ENCODE measurements around the gene CDC42BPB. TPM values are rescaled to one million over a fixed set of nuclear protein-coding genes. Genes with fewer than 3 reads are reported as not detected.

CDC42BPB gene
- total RNA-seq, 1 donor from 2014 or later = 103 TPM

DNA sequence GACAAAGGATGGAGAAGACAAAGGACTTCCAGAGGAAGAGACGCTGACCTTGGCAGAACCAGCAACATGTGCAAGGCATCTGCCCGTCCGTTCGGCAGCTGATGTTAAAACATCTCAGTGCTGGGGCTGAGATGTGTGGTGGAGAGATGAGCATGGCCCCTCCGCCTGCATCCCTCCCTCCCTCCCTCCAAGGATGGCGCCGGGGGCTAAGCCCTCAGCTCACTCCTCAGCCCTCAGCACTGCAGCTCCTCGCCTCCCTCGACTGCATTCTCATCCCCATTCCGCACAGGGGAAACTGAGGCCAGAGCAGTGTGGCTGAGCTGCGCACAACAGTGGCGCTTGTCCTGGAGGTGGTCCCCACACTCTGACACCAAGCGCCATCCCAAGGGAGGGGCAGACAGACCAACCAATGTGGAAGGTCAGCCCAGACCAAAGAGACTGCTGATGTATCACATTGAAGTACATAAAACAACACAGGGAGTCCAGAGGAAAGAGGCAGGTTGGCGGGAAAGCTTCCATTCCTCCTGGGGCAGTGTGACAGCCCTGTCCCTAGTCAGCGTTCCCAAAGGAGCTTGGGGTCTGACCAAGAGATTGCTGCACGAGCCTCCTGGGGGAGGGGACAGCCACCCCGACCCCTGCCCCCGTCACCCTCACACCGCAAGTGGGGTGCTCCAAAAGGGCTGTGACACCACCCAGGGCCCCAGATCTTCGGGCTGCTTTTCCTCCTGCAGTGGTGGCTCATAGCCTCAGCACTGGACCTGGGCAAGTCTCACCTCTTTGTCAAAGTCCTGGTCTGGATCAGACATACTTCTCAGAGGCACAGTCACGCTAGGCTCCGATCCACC, 119.8 kb downstream of the CDC42BPB start:
- Mint-ChIP-seq H3K27me3 (ENCODE audit: low read depth) (no peaks in the 10 kb centered on the region), H3K9me3 (no peaks in the 10 kb centered on the region), H3K4me3 (no peak overlapping the region), H3K27ac (no peak overlapping the region), H3K4me1 (no peaks in the 10 kb centered on the region), H3K36me3 (peaks cover 29% of the 10 kb centered on the region)
- no peak for DNase-seq (ENCODE audit: low spot score in 2 of 2, unreplicated experiment in 2 of 2)
- TF ChIP-seq, protein P1, sequence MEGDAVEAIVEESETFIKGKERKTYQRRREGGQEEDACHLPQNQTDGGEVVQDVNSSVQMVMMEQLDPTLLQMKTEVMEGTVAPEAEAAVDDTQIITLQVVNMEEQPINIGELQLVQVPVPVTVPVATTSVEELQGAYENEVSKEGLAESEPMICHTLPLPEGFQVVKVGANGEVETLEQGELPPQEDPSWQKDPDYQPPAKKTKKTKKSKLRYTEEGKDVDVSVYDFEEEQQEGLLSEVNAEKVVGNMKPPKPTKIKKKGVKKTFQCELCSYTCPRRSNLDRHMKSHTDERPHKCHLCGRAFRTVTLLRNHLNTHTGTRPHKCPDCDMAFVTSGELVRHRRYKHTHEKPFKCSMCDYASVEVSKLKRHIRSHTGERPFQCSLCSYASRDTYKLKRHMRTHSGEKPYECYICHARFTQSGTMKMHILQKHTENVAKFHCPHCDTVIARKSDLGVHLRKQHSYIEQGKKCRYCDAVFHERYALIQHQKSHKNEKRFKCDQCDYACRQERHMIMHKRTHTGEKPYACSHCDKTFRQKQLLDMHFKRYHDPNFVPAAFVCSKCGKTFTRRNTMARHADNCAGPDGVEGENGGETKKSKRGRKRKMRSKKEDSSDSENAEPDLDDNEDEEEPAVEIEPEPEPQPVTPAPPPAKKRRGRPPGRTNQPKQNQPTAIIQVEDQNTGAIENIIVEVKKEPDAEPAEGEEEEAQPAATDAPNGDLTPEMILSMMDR (IDR thresholded peaks at IDR 0.05; ENCODE audit: unreplicated experiment) = no peak

DNA sequence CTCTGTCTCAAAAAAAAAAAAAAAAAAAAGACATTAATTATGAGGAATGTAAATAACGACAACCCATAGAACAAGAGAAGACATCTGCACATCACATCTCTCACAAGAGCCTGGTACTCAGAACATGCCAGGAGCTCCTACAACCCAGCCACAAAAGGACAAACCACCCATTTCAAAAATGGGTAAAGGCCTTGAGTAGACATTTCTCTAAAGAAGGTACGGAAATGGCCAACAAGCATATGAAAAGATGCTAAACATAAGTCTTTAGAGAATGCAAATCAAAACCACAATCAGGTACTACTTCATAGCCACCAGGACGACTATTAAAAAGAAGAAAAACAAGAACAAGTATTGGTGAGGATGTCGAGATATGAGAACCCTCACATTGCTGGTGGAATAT, 121.6 kb downstream of the CDC42BPB start:
- no peak overlapping the region for H3K4me3 Mint-ChIP-seq
- H3K36me3 Mint-ChIP-seq = peaks cover 25% of the 10 kb centered on the region
- peaks cover 9% of the 10 kb centered on the region for H3K27me3 Mint-ChIP-seq (ENCODE audit: low read depth)
- H3K27ac Mint-ChIP-seq = no peak overlapping the region
- TF ChIP-seq, protein P1 (IDR thresholded peaks at IDR 0.05; ENCODE audit: unreplicated experiment) = no peak
- no peak for DNase-seq (ENCODE audit: low spot score in 2 of 2, unreplicated experiment in 2 of 2)
- no peaks in the 10 kb centered on the region for H3K4me1 Mint-ChIP-seq
- H3K9me3 Mint-ChIP-seq = no peaks in the 10 kb centered on the region

DNA sequence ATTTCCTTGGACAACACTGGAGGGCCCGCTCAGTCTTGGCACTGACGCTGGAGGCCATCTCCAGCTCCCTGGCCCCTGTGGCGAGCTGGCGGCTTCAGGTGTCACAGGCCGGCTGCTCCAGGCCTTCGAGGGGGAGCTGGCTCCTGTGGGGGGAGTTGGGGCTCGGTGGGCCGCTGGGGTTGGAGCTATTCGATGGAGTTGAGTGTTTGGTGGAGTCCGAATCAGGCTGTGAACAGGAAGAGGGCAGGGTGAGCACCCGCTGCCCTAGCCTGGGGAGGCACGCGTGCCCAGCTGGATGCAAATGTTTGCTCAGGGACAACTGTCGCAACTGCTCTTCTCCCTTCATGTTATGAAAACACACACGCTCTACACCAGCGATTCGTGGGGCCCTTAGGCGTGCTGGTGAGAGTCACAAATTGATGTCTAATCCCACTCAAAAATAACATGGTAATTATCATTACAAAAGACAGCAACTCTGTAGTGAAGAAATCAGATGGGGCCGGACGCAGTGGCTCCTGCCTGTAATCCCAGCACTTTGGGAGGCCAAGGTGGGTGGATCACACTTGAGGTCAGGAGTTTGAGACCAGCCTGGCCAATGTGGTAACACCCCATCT, 123.6 kb downstream of the CDC42BPB start:
- Mint-ChIP-seq H3K27ac (no peak overlapping the region), H3K27me3 (ENCODE audit: low read depth) (peaks cover 19% of the 10 kb centered on the region), H3K4me3 (no peak overlapping the region), H3K36me3 (peaks cover 14% of the 10 kb centered on the region), H3K4me1 (no peaks in the 10 kb centered on the region), H3K9me3 (no peaks in the 10 kb centered on the region)
- no peak for DNase-seq (ENCODE audit: low spot score in 2 of 2, unreplicated experiment in 2 of 2)
- TF ChIP-seq, protein P1 (IDR thresholded peaks at IDR 0.05; ENCODE audit: unreplicated experiment) = no peak

DNA sequence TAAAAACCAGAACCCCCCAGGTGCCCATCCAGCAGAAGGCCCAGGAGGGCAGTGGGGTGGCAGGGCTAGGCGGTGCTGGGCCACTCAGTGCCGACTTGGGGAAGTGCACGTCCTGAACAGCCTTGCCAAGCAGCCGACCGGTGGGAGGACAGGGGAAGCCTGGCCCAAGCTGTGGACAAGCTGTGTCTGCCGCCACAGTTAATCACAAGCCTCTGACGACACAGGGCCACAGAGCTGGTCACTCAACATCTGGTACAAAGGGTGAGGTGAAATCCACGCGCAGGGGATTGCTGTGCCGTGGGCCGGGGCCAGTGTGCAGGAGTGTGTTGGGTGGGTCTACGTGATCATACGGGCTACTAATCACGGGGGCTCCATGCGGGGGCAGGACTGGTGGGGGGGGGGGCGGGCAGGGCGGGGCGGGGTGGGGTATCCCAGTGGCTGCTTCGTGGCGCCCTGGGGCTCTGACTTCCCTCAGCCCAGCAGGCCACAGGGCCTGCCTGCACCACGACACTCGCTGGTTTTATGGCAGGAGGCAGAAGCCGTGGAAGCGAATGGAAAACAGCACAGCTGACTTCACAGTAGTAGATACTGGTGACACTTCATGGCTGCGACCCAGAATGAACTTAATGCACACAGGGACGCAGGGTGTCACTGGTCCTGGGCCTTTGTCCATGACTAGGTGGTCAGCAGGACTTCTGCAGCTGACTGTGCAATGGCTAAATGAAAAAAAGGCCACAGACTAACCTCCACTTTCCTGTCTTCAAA, 124.7 kb downstream of the CDC42BPB start:
- Mint-ChIP-seq H3K36me3 (peaks cover 14% of the 10 kb centered on the region), H3K9me3 (no peaks in the 10 kb centered on the region), H3K4me1 (peaks cover 2% of the 10 kb centered on the region), H3K27me3 (ENCODE audit: low read depth) (peaks cover 26% of the 10 kb centered on the region), H3K4me3 (no peak overlapping the region), H3K27ac (no peak overlapping the region)
- TF ChIP-seq, protein P1 (IDR thresholded peaks at IDR 0.05; ENCODE audit: unreplicated experiment) = no peak
- DNase-seq (ENCODE audit: low spot score in 2 of 2, unreplicated experiment in 2 of 2) = no peak

DNA sequence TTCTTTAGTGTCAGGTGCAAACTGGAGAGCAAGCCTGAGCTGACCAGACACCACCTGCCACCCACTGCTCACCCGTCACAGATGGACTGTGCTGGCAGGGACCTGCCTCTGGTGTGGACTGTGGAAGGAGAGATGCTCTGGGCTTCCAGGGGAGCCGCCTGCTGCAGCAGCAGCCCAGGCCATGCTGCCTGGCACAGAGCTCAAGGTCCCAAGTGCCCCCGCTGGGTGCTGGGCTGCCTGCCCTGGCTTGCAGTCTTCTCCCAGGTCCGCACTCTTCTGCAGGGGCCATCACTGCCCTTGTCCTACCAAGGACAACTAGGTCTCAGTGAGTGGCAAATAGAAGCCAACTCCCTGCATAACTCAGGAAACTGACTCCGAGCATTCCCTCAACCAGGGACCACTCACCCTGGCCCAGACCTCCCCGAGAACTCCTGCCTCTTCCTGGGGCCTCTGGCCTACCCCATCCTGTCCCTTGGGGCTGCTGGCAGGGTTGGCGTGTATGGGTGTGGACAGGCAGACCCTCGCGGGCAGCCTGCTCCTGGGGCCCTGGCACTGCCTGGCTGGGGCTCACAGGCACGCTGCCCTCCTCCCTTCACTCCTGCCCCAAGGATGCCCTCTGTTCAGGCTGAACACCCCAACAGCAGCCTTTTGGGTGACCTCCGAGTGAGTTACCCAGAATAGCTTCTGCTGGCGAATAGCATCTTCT, 125.6 kb downstream of the CDC42BPB start:
- peaks cover 9% of the 10 kb centered on the region for H3K36me3 Mint-ChIP-seq
- no peaks in the 10 kb centered on the region for H3K9me3 Mint-ChIP-seq
- DNase-seq (ENCODE audit: low spot score in 2 of 2, unreplicated experiment in 2 of 2) = no peak
- H3K4me1 Mint-ChIP-seq = peaks cover 2% of the 10 kb centered on the region
- no peak overlapping the region for H3K27ac Mint-ChIP-seq
- H3K27me3 Mint-ChIP-seq (ENCODE audit: low read depth) = peaks cover 31% of the 10 kb centered on the region
- peak overlapping the region; percentile 15 for H3K4me3 Mint-ChIP-seq
- TF ChIP-seq, protein P1 (IDR thresholded peaks at IDR 0.05; ENCODE audit: unreplicated experiment) = no peak

All from mesothelial cell of epicardium (in vitro differentiated cells).